Measurements from ENCODE around the gene FAM9C.
"Not testable (repeated sequence)": the region's sequence is repeated elsewhere in the genome, so short reads cannot be mapped to it uniquely, and the experiment has no call there.

FAM9C gene

GRCh38 chrX:13074297-13075262 is 30.2 kb upstream of the FAM9C start:
- no peak for DNase-seq

- DNase-seq: no peak
Measured at GRCh38 chrX:13069771-13070416, 25.5 kb upstream of the FAM9C start.

GRCh38 chrX:13068651-13069050 is 24.2 kb upstream of the FAM9C start:
- no peak for DNase-seq

- no peak for DNase-seq
Measured at GRCh38 chrX:13067773-13068172, 23.4 kb upstream of the FAM9C start.

- no peak for DNase-seq
Measured at GRCh38 chrX:13066391-13066790, 22.0 kb upstream of the FAM9C start.

- no peak for DNase-seq
Measured at GRCh38 chrX:13064599-13065143, 20.3 kb upstream of the FAM9C start.

- DNase-seq: not testable (repeated sequence)
Measured at GRCh38 chrX:13063124-13063523, 18.7 kb upstream of the FAM9C start.

GRCh38 chrX:13062331-13062730 is 17.9 kb upstream of the FAM9C start:
- not testable (repeated sequence) for DNase-seq

- not testable (repeated sequence) for DNase-seq
Measured at GRCh38 chrX:13061215-13061708, 16.8 kb upstream of the FAM9C start.

- DNase-seq: no peak
Measured at GRCh38 chrX:13059637-13060499, 15.4 kb upstream of the FAM9C start.

- DNase-seq: no peak
Measured at GRCh38 chrX:13055486-13055885, 11.1 kb upstream of the FAM9C start.

- DNase-seq: no peak
Measured at GRCh38 chrX:13053171-13053570, 8.8 kb upstream of the FAM9C start.

GRCh38 chrX:13051529-13052172 is 7.2 kb upstream of the FAM9C start:
- DNase-seq: no peak

- no peak for DNase-seq
Measured at GRCh38 chrX:13051167-13051528, 6.7 kb upstream of the FAM9C start.

GRCh38 chrX:13050151-13050550 is 5.7 kb upstream of the FAM9C start:
- peak in 1 of 2 experiments; percentile 45 for DNase-seq

GRCh38 chrX:13048280-13048679 is 3.9 kb upstream of the FAM9C start:
- no peak for DNase-seq

GRCh38 chrX:13047759-13048158 is 3.3 kb upstream of the FAM9C start:
- no peak for DNase-seq

GRCh38 chrX:13046141-13046855 is 1.9 kb upstream of the FAM9C start:
- DNase-seq: no peak

GRCh38 chrX:13043938-13044337 is 482 bp downstream of the FAM9C start:
- DNase-seq: no peak

GRCh38 chrX:13043138-13043537 is 1.3 kb downstream of the FAM9C start:
- DNase-seq: no peak

GRCh38 chrX:13036896-13037295 is 7.5 kb downstream of the FAM9C start:
- no peak for DNase-seq

- DNase-seq: no peak
Measured at GRCh38 chrX:13033193-13033592, 11.2 kb downstream of the FAM9C start.
